Amniotic stem cell (primary cell): ENCODE data around the gene GLRA1.
"Not testable (repeated sequence)": the region's sequence is repeated elsewhere in the genome, so short reads cannot be mapped to it uniquely, and the experiment has no call there.

ENCODE experiments used
- DNase-seq: peaks from one replicate; lab custom pipeline; 2025; lab: John Stamatoyannopoulos, UW

GLRA1 gene

GRCh38 chr5:151881621-151882225 is 42.9 kb downstream of the GLRA1 start:
- no peak for DNase-seq

DNA sequence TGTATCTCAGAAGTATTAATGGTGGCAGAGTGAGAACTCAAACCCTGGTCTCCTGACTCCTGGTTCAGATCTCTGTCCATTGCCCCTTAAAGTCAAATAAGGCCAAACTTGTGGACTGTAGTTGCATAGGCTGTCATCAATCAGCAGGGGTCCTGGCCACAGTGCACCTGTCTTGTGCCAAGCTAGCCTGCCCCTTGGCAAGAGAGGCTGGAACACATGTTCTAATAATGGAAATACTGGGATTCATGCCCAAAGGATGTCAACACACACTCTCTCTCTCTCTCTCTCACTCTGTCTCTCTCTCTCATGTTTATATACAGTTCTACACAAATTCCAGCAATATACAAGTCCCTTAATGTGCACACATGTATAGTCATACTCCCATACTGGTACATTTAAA is 44.3 kb downstream of the GLRA1 start:
- DNase-seq: no peak

- no peak for DNase-seq
Measured at GRCh38 chr5:151873701-151874100, 51.0 kb downstream of the GLRA1 start.

DNA sequence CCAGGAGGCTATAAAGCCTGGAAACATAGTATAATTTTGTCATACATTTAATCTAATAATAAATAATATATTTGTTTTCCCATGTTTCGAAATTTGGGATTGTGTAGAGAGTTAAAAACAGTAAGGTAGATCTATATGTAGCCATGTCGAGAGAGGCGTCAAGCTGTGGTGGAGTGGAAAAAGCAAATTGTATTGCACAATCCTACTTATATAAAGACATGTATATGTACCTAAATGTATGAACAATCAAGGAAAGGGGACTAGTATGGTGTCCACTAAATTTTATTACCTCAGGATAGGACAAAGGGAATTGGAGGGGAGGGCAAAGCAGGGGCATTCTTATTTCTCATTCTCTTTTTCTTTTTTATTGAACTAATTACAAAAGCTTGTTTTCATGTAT is 52.0 kb downstream of the GLRA1 start:
- no peak for DNase-seq

DNA sequence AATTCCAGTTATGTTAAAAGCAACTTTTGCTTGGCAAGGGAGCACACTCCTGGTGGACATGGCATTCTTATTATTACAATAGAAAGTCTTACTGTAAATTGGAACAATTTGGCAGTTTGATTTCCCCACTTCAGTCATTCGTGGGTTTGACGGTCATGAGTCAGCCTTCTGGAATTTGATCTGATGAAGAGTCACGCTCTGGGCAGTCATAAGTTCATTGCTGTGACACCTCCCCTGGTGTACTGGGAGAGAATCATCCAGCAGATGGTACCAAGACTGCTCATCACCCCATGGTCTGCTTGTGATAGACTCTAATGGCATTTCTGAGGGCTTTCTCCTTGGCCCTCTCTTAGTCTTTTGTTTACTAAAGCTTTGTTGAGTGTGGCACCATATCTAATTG is 53.8 kb downstream of the GLRA1 start:
- no peak for DNase-seq

- no peak for DNase-seq
Measured at GRCh38 chr5:151870271-151870670, 54.4 kb downstream of the GLRA1 start.

DNA sequence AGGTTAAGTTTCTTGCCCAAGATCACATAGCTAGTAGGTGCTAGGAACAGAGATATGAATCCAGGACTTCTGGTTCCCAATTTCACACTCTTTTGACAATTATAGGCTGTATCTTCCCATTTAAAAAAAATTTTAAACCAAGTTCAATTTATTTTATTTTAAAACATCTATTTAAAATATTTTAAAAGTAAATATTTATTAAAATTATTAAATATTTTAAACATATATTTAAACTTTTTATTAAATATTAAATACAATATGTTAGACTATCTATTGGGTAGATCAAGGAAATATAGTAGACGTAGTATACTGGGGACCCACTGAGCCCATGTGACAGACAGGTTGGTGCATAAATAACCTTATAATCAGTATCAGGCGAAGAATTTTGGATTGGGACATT is 54.8 kb downstream of the GLRA1 start:
- DNase-seq: no peak

- DNase-seq: no peak
Measured at GRCh38 chr5:151868451-151868850, 56.2 kb downstream of the GLRA1 start.

DNA sequence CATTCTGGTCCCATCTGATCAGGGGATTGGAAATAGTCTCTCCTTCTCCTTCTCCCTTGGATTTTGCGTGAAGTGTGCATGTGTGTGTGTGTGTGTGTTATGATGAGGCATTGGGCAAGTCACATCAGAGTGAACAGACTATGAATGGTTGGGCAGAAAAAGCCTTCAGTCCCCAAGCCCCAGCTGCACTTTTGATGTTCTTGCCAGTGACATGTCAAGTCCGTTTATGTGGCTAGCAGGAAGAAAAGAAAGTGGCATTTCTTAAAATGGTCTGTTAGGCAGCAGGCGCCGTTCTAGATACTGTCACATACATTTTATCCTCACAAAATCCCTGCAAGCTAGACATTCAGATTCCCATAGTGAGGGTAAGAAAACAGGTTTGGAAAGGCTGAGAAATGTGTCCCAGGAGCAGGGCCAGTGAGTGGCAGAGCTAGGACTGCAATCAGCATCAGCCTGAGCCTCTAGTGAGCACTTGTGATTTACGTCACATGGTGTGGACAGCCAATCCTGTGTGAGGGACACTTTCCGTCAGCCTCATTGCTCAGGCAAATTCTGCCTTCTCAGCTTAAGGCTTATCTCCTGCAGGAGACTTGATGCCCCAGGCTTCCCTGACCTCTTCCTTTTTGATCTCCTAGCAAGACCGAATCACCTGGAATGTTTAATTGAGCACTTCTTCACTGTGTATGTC is 60.4 kb downstream of the GLRA1 start:
- DNase-seq: no peak

GRCh38 chr5:151863566-151863965 is 61.1 kb downstream of the GLRA1 start:
- no peak for DNase-seq

- no peak for DNase-seq
Measured at GRCh38 chr5:151862811-151863472, 61.7 kb downstream of the GLRA1 start.

DNA sequence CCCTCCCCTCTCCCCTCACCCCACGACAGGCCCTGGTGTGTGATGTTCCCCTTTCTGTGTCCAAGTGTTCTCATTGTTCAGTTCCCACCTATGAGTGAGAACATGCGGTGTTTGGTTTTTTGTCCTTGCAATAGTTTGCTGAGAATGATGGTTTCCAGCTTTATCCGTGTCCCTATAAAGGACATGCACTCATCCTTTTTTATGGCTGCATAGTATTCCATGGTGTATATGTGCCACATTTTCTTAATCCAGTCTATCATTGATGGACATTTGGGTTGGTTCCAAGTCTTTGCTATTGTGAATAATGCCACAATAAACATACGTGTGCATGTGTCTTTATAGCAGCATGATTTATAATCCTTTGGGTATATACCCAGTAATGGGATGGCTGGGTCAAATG is 63.8 kb downstream of the GLRA1 start:
- not testable (repeated sequence) for DNase-seq

GRCh38 chr5:151856861-151857260 is 67.8 kb downstream of the GLRA1 start:
- no peak for DNase-seq

DNA sequence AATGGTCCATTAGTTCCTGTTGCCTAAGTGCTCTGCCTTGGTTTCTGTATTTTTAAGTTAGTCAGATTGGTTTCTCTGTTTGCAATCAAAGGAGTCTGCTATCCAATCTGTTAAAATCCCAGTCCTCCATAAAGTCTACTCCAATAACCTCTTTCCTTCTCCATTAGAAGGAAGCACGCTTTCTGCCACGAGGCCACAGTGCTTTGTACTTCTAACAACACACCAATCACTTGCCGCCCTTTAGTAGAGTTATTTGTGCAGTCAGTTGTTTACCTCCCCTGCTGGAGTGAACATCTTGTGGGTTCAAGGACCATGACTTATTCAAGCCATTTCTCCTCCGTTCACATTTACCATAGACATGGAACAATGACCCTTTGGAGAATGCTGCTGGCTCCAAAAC is 69.0 kb downstream of the GLRA1 start:
- no peak for DNase-seq

DNA sequence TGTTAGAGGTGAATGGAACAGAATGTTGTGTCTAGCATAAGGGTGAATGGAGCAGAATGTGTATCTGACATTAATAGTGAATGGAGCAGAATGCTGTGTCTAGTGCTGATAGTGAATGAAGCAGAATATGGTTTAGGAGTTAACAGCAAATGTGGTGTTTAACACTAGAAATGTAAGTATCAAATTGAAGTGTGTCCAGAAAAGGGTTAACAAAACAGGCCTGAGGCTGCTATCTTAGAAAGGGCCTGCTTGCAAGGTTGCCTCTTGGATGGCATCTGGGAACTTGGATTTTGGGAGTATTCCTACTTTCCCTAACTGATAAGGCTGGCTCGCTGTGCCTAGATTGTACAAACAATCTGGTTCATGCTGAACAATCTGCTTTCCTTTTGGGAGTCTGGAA is 76.8 kb downstream of the GLRA1 start:
- no peak for DNase-seq

DNA sequence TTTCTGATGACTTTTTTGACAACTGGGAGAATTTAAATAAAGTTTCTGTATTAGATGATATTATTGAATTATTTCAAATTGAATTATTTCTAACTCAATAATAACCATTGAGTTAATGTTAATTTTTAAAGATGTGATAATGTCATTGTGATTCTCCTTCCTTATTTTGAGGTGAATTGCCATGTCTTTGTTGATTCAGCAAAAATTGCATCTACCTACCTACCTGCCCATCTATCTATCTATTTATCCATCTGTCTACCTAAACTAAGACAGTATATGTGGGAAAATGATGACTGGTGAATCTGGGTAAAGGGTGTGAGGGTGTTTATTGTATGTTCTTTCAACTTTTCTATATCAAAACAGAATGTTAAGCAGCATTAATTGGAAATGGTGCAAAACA is 77.9 kb downstream of the GLRA1 start:
- DNase-seq: no peak

DNA sequence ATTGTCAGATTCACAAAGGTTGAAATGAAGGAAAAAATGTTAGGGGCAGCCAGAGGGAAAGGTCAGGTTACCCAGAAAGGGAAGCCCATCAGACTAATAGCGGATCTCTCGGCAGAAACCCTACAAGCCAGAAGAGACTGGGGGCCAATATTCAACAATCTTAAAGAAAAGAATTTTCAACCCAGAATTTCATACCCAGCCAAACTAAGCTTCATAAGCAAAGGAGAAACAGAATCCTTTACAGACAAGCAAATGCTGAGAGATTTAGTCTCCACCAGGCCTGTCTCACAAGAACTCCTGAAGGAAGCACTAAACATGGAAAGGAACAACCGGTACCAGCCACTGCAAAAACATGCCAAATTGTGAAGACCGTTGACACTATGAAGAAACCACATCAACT is 91.8 kb downstream of the GLRA1 start:
- not testable (repeated sequence) for DNase-seq

DNA sequence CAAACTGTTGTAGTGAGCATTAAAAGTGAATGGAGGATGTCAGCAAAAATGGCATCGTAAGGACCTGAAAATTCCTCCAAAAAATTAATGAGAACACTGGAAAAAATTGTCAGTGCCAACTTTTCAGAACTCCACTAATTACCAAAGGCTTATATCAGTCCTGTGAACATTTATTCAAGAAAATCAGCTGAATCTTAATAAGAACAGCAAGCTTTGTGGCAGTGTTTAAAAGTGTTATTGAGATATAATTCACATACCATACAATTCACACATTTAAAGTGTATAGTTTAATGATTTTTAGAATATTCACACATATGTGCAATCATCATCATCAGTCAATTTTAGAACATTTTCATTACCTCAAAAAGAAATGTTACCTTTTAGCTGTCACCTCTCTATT is 95.3 kb downstream of the GLRA1 start:
- DNase-seq: no peak

DNA sequence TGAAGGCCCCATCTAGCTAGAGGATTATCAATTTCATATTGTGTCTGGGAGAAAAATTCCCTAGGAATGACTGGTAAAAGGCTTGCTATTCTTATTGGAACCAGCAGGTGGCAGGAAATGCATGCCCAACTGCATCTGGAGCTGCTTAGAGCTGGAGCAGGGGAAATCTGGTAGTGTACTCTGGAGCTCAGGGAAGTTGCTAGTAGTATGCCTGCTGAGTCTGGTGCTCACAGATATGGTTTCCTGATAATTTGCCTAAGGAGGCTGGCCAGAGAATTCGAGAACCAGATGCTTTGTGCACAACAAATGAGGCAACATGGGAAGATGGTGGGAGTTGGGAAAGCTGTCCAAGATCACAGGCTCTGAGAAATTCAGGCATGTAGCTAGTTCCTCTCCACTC is 99.2 kb downstream of the GLRA1 start:
- DNase-seq: peak; percentile 40

DNA sequence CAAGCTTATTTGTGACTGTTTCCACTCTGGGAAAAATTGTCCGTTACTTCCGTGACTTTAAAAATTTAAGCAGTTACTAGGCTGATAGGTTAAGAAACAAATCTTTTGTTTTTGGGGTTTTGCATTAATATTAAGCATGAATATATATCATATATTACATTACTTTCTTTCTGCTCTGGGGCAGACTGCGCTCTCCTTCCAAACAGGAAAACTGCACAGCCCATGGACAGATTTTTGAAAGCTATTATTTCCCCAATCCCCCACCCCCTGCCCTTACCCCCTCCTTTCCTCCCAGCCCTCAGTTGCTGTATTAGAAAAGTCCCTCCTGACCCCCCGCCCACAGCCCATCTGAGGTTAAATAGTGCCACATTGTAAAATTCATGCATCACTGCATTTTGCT is 102.5 kb downstream of the GLRA1 start:
- DNase-seq: no peak

DNA sequence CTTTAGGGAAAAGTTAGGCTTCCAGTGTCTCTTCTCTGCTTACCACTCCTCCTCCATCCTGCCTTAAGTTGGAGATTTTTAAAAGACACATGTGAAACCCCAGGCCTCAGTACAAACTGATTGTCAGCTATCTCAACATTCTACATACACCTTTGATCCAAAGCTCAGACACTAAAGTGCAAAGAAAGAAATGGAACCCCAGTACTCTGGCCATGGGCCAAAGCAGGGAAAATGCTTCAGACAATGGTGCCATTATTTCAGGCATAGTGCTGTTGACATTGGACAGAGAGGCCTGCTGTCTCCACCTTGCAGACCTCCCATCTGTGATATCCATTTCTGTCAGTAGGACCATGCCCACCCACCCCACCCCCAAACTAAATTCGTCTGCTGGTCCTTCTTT is 103.7 kb downstream of the GLRA1 start:
- no peak for DNase-seq

DNA sequence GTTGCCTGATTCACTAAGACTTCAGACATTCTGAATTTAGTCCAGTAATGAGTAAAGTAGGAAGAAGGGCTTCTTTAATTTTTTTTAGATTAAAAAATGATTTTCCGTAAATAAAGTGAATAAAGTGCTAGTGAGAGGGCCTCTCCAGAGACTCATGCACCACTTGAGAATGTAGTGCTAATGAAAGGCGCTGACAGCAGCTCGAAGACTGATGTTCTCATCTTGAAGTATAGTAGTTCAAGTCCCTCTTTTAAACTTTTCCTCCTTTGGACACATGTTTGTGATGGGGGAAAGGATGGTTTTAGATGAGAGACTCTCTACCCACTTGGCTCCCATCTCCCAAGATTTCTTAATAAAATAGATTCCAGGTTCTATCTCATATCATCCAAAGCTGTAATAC is 104.4 kb downstream of the GLRA1 start:
- no peak for DNase-seq

DNA sequence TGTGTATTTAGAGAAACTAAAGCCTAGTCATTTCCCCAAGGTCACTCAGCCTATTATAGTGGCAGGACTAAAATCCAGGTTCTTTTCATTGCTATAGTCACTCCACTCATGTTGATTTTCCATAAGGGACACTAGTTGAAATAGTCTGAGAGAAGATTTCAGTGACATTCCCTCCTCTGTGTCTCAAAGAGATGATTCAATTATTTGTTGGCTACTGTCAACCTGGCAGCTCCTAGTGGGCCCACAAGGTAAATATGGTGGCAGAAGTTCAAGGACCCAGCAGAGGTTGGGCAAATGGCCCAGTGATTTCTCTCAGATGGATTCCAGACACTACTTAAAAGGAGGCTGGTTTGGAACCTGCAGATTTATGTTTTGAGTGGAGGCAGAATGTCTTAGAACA is 104.8 kb downstream of the GLRA1 start:
- DNase-seq: no peak

GRCh38 chr5:151815051-151815450 is 109.6 kb downstream of the GLRA1 start:
- no peak for DNase-seq
